ENCODE data around the gene PTPN12.

The PTPN12 gene

DNA sequence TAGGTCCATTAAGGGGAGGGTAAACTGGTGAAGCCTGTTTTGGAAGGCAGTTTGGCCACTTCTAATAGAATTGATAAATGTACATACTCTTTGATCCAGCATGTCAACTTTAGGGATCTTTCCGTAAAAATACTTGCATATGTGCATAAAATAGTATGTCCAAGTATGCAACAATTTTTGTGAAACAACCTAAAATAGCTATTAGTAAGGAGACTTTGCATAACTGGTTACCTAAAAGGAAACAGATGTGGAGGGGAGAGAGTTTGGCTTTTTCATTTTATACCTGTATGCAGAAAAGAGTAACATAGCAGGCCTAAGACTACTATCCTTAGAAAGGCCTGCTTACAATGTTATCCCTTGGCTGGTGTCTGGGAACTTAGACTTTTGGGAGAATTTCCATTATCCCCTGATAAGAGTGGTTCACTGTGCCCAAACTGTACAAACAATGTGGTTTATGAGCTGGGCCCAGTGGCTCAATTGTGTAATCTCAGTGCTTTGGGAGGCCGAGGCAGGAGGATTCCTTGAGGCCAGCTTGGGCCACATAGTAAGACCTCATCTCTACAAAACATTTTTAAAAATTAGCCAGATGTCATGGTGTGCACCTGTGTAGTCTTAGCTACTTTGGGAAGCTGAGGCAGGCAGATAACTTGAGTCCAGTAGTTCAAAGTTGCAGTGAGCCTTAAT, 21.3 kb downstream of the PTPN12 start:
- Histone ChIP-seq H3K4me3 (ENCODE audit: low read length in 2 of 2) (no peak overlapping the region), H3K27ac (ENCODE audit: low read length) (no peak overlapping the region), H3K4me1 (ENCODE audit: control insufficient read depth, insufficient read depth, low read length) (peaks cover 1% of the 10 kb centered on the region), H3K36me3 (ENCODE audit: control insufficient read depth in 2 of 2, insufficient read depth in 2 of 2, low read length in 2 of 2) (no peaks in the 10 kb centered on the region), H3K9ac (ENCODE audit: low read length in 2 of 2) (no peak overlapping the region), H3K27me3 (ENCODE audit: control insufficient read depth in 1 of 2, insufficient read depth in 2 of 2, low read length in 2 of 2) (no peaks in the 10 kb centered on the region), H3K9me3 (ENCODE audit: control insufficient read depth in 2 of 2, low read length in 2 of 2) (no peaks in the 10 kb centered on the region)

- no peaks in the 10 kb centered on the region for H3K9me3 ChIP-seq (ENCODE audit: control insufficient read depth in 2 of 2, low read length in 2 of 2)
- H3K27me3 ChIP-seq (ENCODE audit: control insufficient read depth in 1 of 2, insufficient read depth in 2 of 2, low read length in 2 of 2) = no peaks in the 10 kb centered on the region
- no peak overlapping the region for H3K4me3 ChIP-seq (ENCODE audit: low read length in 2 of 2)
- no peak overlapping the region for H3K27ac ChIP-seq (ENCODE audit: low read length)
- peaks cover 4% of the 10 kb centered on the region for H3K4me1 ChIP-seq (ENCODE audit: control insufficient read depth, insufficient read depth, low read length)
- H3K9ac ChIP-seq (ENCODE audit: low read length in 2 of 2) = no peak overlapping the region
- no peaks in the 10 kb centered on the region for H3K36me3 ChIP-seq (ENCODE audit: control insufficient read depth in 2 of 2, insufficient read depth in 2 of 2, low read length in 2 of 2)
These were observed 24.3 kb downstream of the PTPN12 start for GRCh38 chr7:77561352-77561751.

DNA sequence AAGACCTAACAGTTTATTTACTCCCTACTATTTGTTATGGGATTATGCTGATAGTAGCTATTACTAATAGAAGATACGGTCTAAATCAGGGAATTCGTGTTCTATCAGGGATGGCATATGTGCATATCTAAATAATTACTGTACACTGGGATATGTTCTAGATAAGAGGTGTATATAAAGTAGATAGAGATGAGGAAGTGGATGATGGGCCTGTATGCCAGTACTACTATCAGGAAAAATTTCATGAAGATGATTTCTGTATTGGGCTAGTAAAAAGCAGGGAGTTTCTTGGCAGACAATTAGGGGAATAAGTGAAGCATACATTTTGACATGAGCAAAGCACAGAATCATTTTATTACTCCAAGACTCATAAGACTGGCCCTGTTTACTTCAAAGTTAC, 26.2 kb downstream of the PTPN12 start:
- Histone ChIP-seq H3K9me3 (ENCODE audit: control insufficient read depth in 2 of 2, low read length in 2 of 2) (no peaks in the 10 kb centered on the region), H3K9ac (ENCODE audit: low read length in 2 of 2) (no peak overlapping the region), H3K4me1 (ENCODE audit: control insufficient read depth, insufficient read depth, low read length) (peaks cover 4% of the 10 kb centered on the region), H3K4me3 (ENCODE audit: low read length in 2 of 2) (no peak overlapping the region), H3K27me3 (ENCODE audit: control insufficient read depth in 1 of 2, insufficient read depth in 2 of 2, low read length in 2 of 2) (no peaks in the 10 kb centered on the region), H3K27ac (ENCODE audit: low read length) (no peak overlapping the region), H3K36me3 (ENCODE audit: control insufficient read depth in 2 of 2, insufficient read depth in 2 of 2, low read length in 2 of 2) (no peaks in the 10 kb centered on the region)

- H3K27ac ChIP-seq (ENCODE audit: low read length) = no peak overlapping the region
- no peaks in the 10 kb centered on the region for H3K36me3 ChIP-seq (ENCODE audit: control insufficient read depth in 2 of 2, insufficient read depth in 2 of 2, low read length in 2 of 2)
- H3K27me3 ChIP-seq (ENCODE audit: control insufficient read depth in 1 of 2, insufficient read depth in 2 of 2, low read length in 2 of 2) = no peaks in the 10 kb centered on the region
- peaks cover 4% of the 10 kb centered on the region for H3K4me1 ChIP-seq (ENCODE audit: control insufficient read depth, insufficient read depth, low read length)
- H3K9me3 ChIP-seq (ENCODE audit: control insufficient read depth in 2 of 2, low read length in 2 of 2) = no peaks in the 10 kb centered on the region
- no peak overlapping the region for H3K9ac ChIP-seq (ENCODE audit: low read length in 2 of 2)
- no peak overlapping the region for H3K4me3 ChIP-seq (ENCODE audit: low read length in 2 of 2)
These were observed 28.8 kb downstream of the PTPN12 start for GRCh38 chr7:77565917-77566316.

GRCh38 chr7:77566421-77566820, 29.3 kb downstream of the PTPN12 start:
- Histone ChIP-seq H3K27me3 (ENCODE audit: control insufficient read depth in 1 of 2, insufficient read depth in 2 of 2, low read length in 2 of 2) (no peaks in the 10 kb centered on the region), H3K9ac (ENCODE audit: low read length in 2 of 2) (no peak overlapping the region), H3K4me3 (ENCODE audit: low read length in 2 of 2) (no peak overlapping the region), H3K4me1 (ENCODE audit: control insufficient read depth, insufficient read depth, low read length) (peaks cover 4% of the 10 kb centered on the region), H3K36me3 (ENCODE audit: control insufficient read depth in 2 of 2, insufficient read depth in 2 of 2, low read length in 2 of 2) (no peaks in the 10 kb centered on the region), H3K27ac (ENCODE audit: low read length) (no peak overlapping the region), H3K9me3 (ENCODE audit: control insufficient read depth in 2 of 2, low read length in 2 of 2) (no peaks in the 10 kb centered on the region)

DNA sequence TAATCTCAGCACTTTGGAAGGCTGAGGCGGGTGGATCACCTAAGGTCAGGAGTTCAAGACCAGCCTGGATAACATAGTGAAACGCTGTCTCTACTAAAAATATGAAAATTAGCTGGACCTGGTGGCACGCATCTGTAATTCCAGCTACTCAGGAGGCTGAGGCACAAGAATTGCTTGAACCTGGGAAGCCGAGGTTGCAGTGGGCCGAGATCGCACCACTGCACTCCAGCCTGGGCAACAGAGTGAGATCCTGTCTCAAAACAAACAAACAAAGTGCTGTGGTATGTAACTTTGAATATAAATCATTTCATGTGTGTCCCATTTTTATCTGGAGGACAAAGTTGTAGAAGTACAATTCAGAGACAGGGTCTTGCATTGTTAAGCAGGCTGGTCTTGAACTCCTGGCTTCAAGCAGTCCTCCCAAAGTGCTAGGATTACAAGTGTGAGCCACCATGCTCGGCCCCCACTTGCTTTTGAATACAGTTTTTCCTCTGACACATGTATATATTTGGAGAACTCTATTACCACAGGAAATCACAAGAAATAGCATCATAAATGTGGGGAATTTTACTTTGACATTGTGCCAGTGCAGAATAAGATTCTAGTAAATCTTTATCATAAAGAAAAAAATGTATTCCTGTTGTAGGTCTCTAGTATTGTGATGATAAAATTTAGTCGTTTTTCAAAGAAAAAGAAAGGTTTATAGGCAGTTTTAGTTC, 32.6 kb downstream of the PTPN12 start:
- Histone ChIP-seq H3K4me3 (ENCODE audit: low read length in 2 of 2) (no peak overlapping the region), H3K4me1 (ENCODE audit: control insufficient read depth, insufficient read depth, low read length) (no peaks in the 10 kb centered on the region), H3K9ac (ENCODE audit: low read length in 2 of 2) (no peak overlapping the region), H3K27me3 (ENCODE audit: control insufficient read depth in 1 of 2, insufficient read depth in 2 of 2, low read length in 2 of 2) (no peaks in the 10 kb centered on the region), H3K9me3 (ENCODE audit: control insufficient read depth in 2 of 2, low read length in 2 of 2) (no peaks in the 10 kb centered on the region), H3K27ac (ENCODE audit: low read length) (no peak overlapping the region), H3K36me3 (ENCODE audit: control insufficient read depth in 2 of 2, insufficient read depth in 2 of 2, low read length in 2 of 2) (peaks cover 6 to 9% of the 10 kb centered on the region in 2 donors)

GRCh38 chr7:77570330-77571011, 33.4 kb downstream of the PTPN12 start:
- H3K27me3 ChIP-seq (ENCODE audit: control insufficient read depth in 1 of 2, insufficient read depth in 2 of 2, low read length in 2 of 2) = no peaks in the 10 kb centered on the region
- H3K36me3 ChIP-seq (ENCODE audit: control insufficient read depth in 2 of 2, insufficient read depth in 2 of 2, low read length in 2 of 2) = peaks cover 6 to 9% of the 10 kb centered on the region in 2 donors
- H3K4me1 ChIP-seq (ENCODE audit: control insufficient read depth, insufficient read depth, low read length) = no peaks in the 10 kb centered on the region
- no peak overlapping the region for H3K4me3 ChIP-seq (ENCODE audit: low read length in 2 of 2)
- H3K27ac ChIP-seq (ENCODE audit: low read length) = no peak overlapping the region
- H3K9me3 ChIP-seq (ENCODE audit: control insufficient read depth in 2 of 2, low read length in 2 of 2) = no peaks in the 10 kb centered on the region
- H3K9ac ChIP-seq (ENCODE audit: low read length in 2 of 2) = no peak overlapping the region

- H3K4me3 ChIP-seq (ENCODE audit: low read length in 2 of 2) = no peak overlapping the region
- no peaks in the 10 kb centered on the region for H3K4me1 ChIP-seq (ENCODE audit: control insufficient read depth, insufficient read depth, low read length)
- H3K36me3 ChIP-seq (ENCODE audit: control insufficient read depth in 2 of 2, insufficient read depth in 2 of 2, low read length in 2 of 2) = peaks cover 6 to 13% of the 10 kb centered on the region in 2 donors
- no peak overlapping the region for H3K27ac ChIP-seq (ENCODE audit: low read length)
- no peaks in the 10 kb centered on the region for H3K9me3 ChIP-seq (ENCODE audit: control insufficient read depth in 2 of 2, low read length in 2 of 2)
- no peak overlapping the region for H3K9ac ChIP-seq (ENCODE audit: low read length in 2 of 2)
- H3K27me3 ChIP-seq (ENCODE audit: control insufficient read depth in 1 of 2, insufficient read depth in 2 of 2, low read length in 2 of 2) = no peaks in the 10 kb centered on the region
These were observed 34.7 kb downstream of the PTPN12 start for GRCh38 chr7:77571801-77572200.

GRCh38 chr7:77575187-77575586, 38.1 kb downstream of the PTPN12 start:
- Histone ChIP-seq H3K4me1 (ENCODE audit: control insufficient read depth, insufficient read depth, low read length) (no peaks in the 10 kb centered on the region), H3K9ac (ENCODE audit: low read length in 2 of 2) (no peak overlapping the region), H3K27me3 (ENCODE audit: control insufficient read depth in 1 of 2, insufficient read depth in 2 of 2, low read length in 2 of 2) (no peaks in the 10 kb centered on the region), H3K36me3 (ENCODE audit: control insufficient read depth in 2 of 2, insufficient read depth in 2 of 2, low read length in 2 of 2) (peaks cover 6 to 15% of the 10 kb centered on the region in 2 donors), H3K4me3 (ENCODE audit: low read length in 2 of 2) (no peak overlapping the region), H3K9me3 (ENCODE audit: control insufficient read depth in 2 of 2, low read length in 2 of 2) (no peaks in the 10 kb centered on the region), H3K27ac (ENCODE audit: low read length) (no peak overlapping the region)

DNA sequence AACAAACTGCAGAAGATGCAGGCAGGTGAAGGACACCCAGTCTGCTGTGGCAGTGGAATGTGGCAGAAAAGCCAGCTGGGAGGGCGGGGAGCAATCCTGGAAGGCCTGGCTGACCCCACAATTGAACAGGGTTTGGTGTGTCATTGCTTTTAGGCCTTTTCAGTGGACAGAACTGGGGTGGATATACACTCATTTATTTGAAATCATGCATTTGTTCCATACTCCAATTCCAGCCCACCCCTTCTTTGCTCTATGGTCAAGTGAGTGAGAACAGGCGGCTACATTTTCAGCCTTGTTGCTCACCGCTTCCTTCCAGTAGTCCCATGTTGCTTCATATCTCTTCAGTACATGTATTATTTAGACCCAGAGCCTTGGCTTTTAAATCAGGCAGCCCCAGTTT, 39.8 kb downstream of the PTPN12 start:
- H3K4me3 ChIP-seq (ENCODE audit: low read length in 2 of 2) = no peak overlapping the region
- H3K9me3 ChIP-seq (ENCODE audit: control insufficient read depth in 2 of 2, low read length in 2 of 2) = no peaks in the 10 kb centered on the region
- H3K9ac ChIP-seq (ENCODE audit: low read length in 2 of 2) = no peak overlapping the region
- no peaks in the 10 kb centered on the region for H3K4me1 ChIP-seq (ENCODE audit: control insufficient read depth, insufficient read depth, low read length)
- no peaks in the 10 kb centered on the region for H3K27me3 ChIP-seq (ENCODE audit: control insufficient read depth in 1 of 2, insufficient read depth in 2 of 2, low read length in 2 of 2)
- no peak overlapping the region for H3K27ac ChIP-seq (ENCODE audit: low read length)
- peaks cover 6 to 13% of the 10 kb centered on the region in 2 donors for H3K36me3 ChIP-seq (ENCODE audit: control insufficient read depth in 2 of 2, insufficient read depth in 2 of 2, low read length in 2 of 2)

GRCh38 chr7:77579797-77580196, 42.7 kb downstream of the PTPN12 start:
- Histone ChIP-seq H3K4me1 (ENCODE audit: control insufficient read depth, insufficient read depth, low read length) (no peaks in the 10 kb centered on the region), H3K36me3 (ENCODE audit: control insufficient read depth in 2 of 2, insufficient read depth in 2 of 2, low read length in 2 of 2) (peaks cover 0 to 6% of the 10 kb centered on the region in 2 donors), H3K9ac (ENCODE audit: low read length in 2 of 2) (no peak overlapping the region), H3K27me3 (ENCODE audit: control insufficient read depth in 1 of 2, insufficient read depth in 2 of 2, low read length in 2 of 2) (no peaks in the 10 kb centered on the region), H3K4me3 (ENCODE audit: low read length in 2 of 2) (no peak overlapping the region), H3K27ac (ENCODE audit: low read length) (no peak overlapping the region), H3K9me3 (ENCODE audit: control insufficient read depth in 2 of 2, low read length in 2 of 2) (no peaks in the 10 kb centered on the region)

All from stomach smooth muscle (tissue), 2 donors.